Activated CD4-positive, alpha-beta T cell treated with anti-CD3 and anti-CD28 coated beads, Interleukin-2, Interleukin-6, amounts not matched to agents 100 ng/mL and 50 ng/mL, durations not matched to agents 16 hours and 8 hours (primary cell): ENCODE measurements around the gene ABCA8.

ENCODE experiments used
- DNase-seq: peaks from one replicate; pipeline ENCODE4 v3.0.0-alpha.2; 2020

ABCA8 gene

GRCh38 chr17:68941761-68942160 lies 13.4 kb downstream of the ABCA8 start:
- no peak for DNase-seq

- DNase-seq, result no peak
Observed at GRCh38 chr17:68939195-68939594, 16.0 kb downstream of the ABCA8 start.

GRCh38 chr17:68937890-68938514 lies 17.2 kb downstream of the ABCA8 start:
- no peak for DNase-seq

- no peak for DNase-seq
Observed at GRCh38 chr17:68927516-68927915, 27.7 kb downstream of the ABCA8 start.

- no peak for DNase-seq
Observed at GRCh38 chr17:68924793-68925720, 30.1 kb downstream of the ABCA8 start.

- no peak for DNase-seq
Observed at GRCh38 chr17:68910789-68911431, 44.3 kb downstream of the ABCA8 start.

- no peak for DNase-seq
Observed at GRCh38 chr17:68910251-68910705, 44.9 kb downstream of the ABCA8 start.

GRCh38 chr17:68909066-68909465 lies 46.1 kb downstream of the ABCA8 start:
- DNase-seq, result no peak

GRCh38 chr17:68908045-68908444 lies 47.1 kb downstream of the ABCA8 start:
- DNase-seq, result no peak

GRCh38 chr17:68906638-68907037 lies 48.6 kb downstream of the ABCA8 start:
- DNase-seq, result no peak

- no peak for DNase-seq
Observed at GRCh38 chr17:68903286-68903685, 51.9 kb downstream of the ABCA8 start.

GRCh38 chr17:68897557-68897956 lies 57.6 kb downstream of the ABCA8 start:
- DNase-seq, result no peak

- no peak for DNase-seq
Observed at GRCh38 chr17:68892658-68893057, 62.5 kb downstream of the ABCA8 start.

GRCh38 chr17:68892193-68892592 lies 63.0 kb downstream of the ABCA8 start:
- no peak for DNase-seq

- no peak for DNase-seq
Observed at GRCh38 chr17:68886401-68886800, 68.8 kb downstream of the ABCA8 start.

- no peak for DNase-seq
Observed at GRCh38 chr17:68884888-68885287, 70.3 kb downstream of the ABCA8 start.

GRCh38 chr17:68878226-68878885 lies 76.8 kb downstream of the ABCA8 start:
- no peak for DNase-seq

GRCh38 chr17:68871447-68871846 lies 83.7 kb downstream of the ABCA8 start:
- no peak for DNase-seq

- no peak for DNase-seq
Observed at GRCh38 chr17:68870976-68871375, 84.2 kb downstream of the ABCA8 start.

GRCh38 chr17:68870161-68870826 lies 84.9 kb downstream of the ABCA8 start:
- no peak for DNase-seq

GRCh38 chr17:68868708-68869107 lies 86.5 kb downstream of the ABCA8 start:
- no peak for DNase-seq

GRCh38 chr17:68867759-68868516 lies 87.3 kb downstream of the ABCA8 start:
- no peak for DNase-seq
